Liver (tissue), 9 donors: ENCODE data around the gene TTC36. TPM values are rescaled to one million over a fixed set of nuclear protein-coding genes. Genes with fewer than 3 reads are reported as not detected.

Source experiments
- DNase-seq: peaks from one replicate; pipeline ENCODE4 v3.0.0-alpha.2; 2017; ENCODE audit warnings: low spot score
- H3K27ac ChIP-seq, 2 donors: one replicate each; pipeline ENCODE4 v1.7.0; 2013; ENCODE audit warnings: inconsistent platforms in 2 of 2, low read length in 2 of 2, control low read depth in 1 of 2, low read depth in 1 of 2, mild to moderate bottlenecking in 1 of 2
- H3K27me3 ChIP-seq, 4 donors: one replicate each; pipeline versions ENCODE4 v1.6.1 to v1.7.0; 2013; ENCODE audit warnings: low read length in 3 of 4, inconsistent platforms in 1 of 4, mild to moderate bottlenecking in 1 of 4, moderate library complexity in 1 of 4; ENCODE audit not compliant: control insufficient read depth in 4 of 4, insufficient read depth in 4 of 4
- H3K36me3 ChIP-seq, 4 donors: one replicate each; pipeline versions ENCODE4 v1.6.1 to v1.7.0; 2013; ENCODE audit warnings: low read length in 3 of 4, mild to moderate bottlenecking in 3 of 4, low read depth in 1 of 4, moderate library complexity in 1 of 4; ENCODE audit not compliant: control insufficient read depth in 4 of 4, insufficient read depth in 3 of 4
- H3K4me1 ChIP-seq, 4 donors: one replicate each; pipeline versions ENCODE4 v1.6.1 to v1.7.0; 2013; ENCODE audit warnings: low read length in 3 of 4, mild to moderate bottlenecking in 3 of 4, moderate library complexity in 1 of 4; ENCODE audit not compliant: control insufficient read depth in 4 of 4, insufficient read depth in 4 of 4
- H3K4me3 ChIP-seq, 3 donors: one replicate each; pipeline versions ENCODE4 v1.6.1 to v1.7.0; 2013; ENCODE audit warnings: low read length in 3 of 3, control low read depth in 1 of 3, low read depth in 1 of 3, mild to moderate bottlenecking in 1 of 3
- H3K9ac ChIP-seq, 2 donors: one replicate each; pipeline ENCODE4 v1.7.0; 2013; ENCODE audit warnings: low read length in 2 of 2, mild to moderate bottlenecking in 2 of 2, moderate library complexity in 2 of 2, control low read depth in 1 of 2, low read depth in 1 of 2
- H3K9me3 ChIP-seq, 4 donors: one replicate each; pipeline versions ENCODE4 v1.6.1 to v1.7.0; 2013; ENCODE audit warnings: low read length in 3 of 4; ENCODE audit not compliant: control insufficient read depth in 4 of 4
- FOXA1 ChIP-seq: IDR thresholded peaks from 2 replicates; pipeline ENCODE4 v1.6.1; 2016; ENCODE audit warnings: antibody characterized with exemption
- FOXA2 ChIP-seq: IDR thresholded peaks from 2 replicates; pipeline ENCODE4 v1.6.1; 2016; ENCODE audit warnings: antibody characterized with exemption
- GABPA ChIP-seq, 2 donors: IDR thresholded peaks in 1 of 2; conservative IDR thresholded peaks in 1 of 2; 2 replicates each; pipeline ENCODE4 v1.6.1; 2016; ENCODE audit warnings: antibody characterized with exemption in 2 of 2, mild to moderate bottlenecking in 1 of 2, moderate library complexity in 1 of 2
- HNF4A ChIP-seq, 2 donors: conservative IDR thresholded peaks; 2 replicates each; pipeline ENCODE4 v1.6.1; 2016; ENCODE audit warnings: antibody characterized with exemption in 2 of 2, mild to moderate bottlenecking in 2 of 2
- HNF4G ChIP-seq: IDR thresholded peaks from 2 replicates; pipeline ENCODE4 v1.6.1; 2016; ENCODE audit warnings: antibody characterized with exemption
- JUND ChIP-seq, 2 donors: IDR thresholded peaks; 2 replicates each; pipeline ENCODE4 v1.6.1; 2016; ENCODE audit warnings: antibody characterized with exemption in 2 of 2
- MAX ChIP-seq: IDR thresholded peaks from 2 replicates; pipeline ENCODE4 v1.6.1; 2016; ENCODE audit warnings: antibody characterized with exemption
- RAD21 ChIP-seq, 2 donors: IDR thresholded peaks; 2 replicates each; pipeline ENCODE4 v1.6.1; 2016; ENCODE audit warnings: antibody characterized with exemption in 2 of 2, mild to moderate bottlenecking in 2 of 2
- RXRA ChIP-seq, 2 donors: IDR thresholded peaks; 2 replicates each; pipeline ENCODE4 v1.6.1; 2017 to 2018; ENCODE audit warnings: antibody characterized with exemption in 2 of 2, mild to moderate bottlenecking in 1 of 2
- SP1 ChIP-seq: IDR thresholded peaks from 2 replicates; pipeline ENCODE4 v1.6.1; 2018; ENCODE audit warnings: antibody characterized with exemption, mild to moderate bottlenecking
- YY1 ChIP-seq: IDR thresholded peaks from 2 replicates; pipeline ENCODE4 v1.6.1; 2016; ENCODE audit warnings: antibody characterized with exemption, mild to moderate bottlenecking
- WGBS: extraction: QIAGEN DNeasy Blood & Tissue Kit; methylation state at CpG from one replicate; pipeline ENCODE4 v1.1.7; 2013; 5-methylcytosine and 5-hydroxymethylcytosine counted together
- polyA plus RNA-seq, 2 donors: library from polyadenylated mRNA; stranded (reverse) in 1 of 2; unstranded in 1 of 2; fragments of 200-250 nt in 1 of 2; fragments of >200 nt in 1 of 2; fragmentation: Nextera tagmentation in 1 of 2; extraction: Ambion mirVana in 1 of 2; gene quantifications; one replicate each; pipeline versions ENCODE4 v1.2.1 to v1.2.3, GENCODE V29; 2013 to 2015
- total RNA-seq, 2 donors: library from RNA; depleted of rRNA; stranded (reverse); fragments of >200 nt; gene quantifications; one replicate each; pipeline ENCODE4 v1.2.3, GENCODE V29; 2014
- donor health status: healthy.
- donor health status: healthy.
- donor health status: healthy.
- donor health status: healthy.
- donor health status: healthy.

TTC36 gene
- total and polyA plus RNA-seq, 4 donors = 2.0 to 66.1 (median 34.8) TPM

GRCh38 chr11:118532852-118533768, 5.8 kb downstream of the TTC36 start:
- Histone ChIP-seq H3K4me3 (no peak overlapping the region), H3K27ac (peak overlapping the region; percentile 63 to 68), H3K36me3 (peaks cover 0 to 4% (median 0%) of the 10 kb centered on the region in 4 donors), H3K4me1 (peaks cover 14 to 66% (median 48%) of the 10 kb centered on the region in 4 donors), H3K27me3 (no peaks in the 10 kb centered on the region), H3K9ac (no peak overlapping the region), H3K9me3 (no peaks in the 10 kb centered on the region)
- 49% methylated on average over 19 of the region's 19 CpGs for WGBS
- DNase-seq = no peak
- TF ChIP-seq JUND (IDR thresholded peaks at IDR 0.05) (no peak), YY1 (no peak), RXRA (IDR thresholded peaks at IDR 0.05) (peak; percentile 36 to 64), FOXA2 (peak; percentile 51), HNF4G (no peak), GABPA (IDR thresholded peaks at IDR 0.05 in 1 of 2, conservative IDR thresholded peaks at IDR 0.05 in 1 of 2) (no peak), HNF4A (conservative IDR thresholded peaks at IDR 0.05) (peak in 1 of 2 donors; percentile 64), MAX (no peak)

GRCh38 chr11:118533769-118534729, 6.8 kb downstream of the TTC36 start:
- WGBS = 64% methylated on average over 27 of the region's 27 CpGs
- TF ChIP-seq RXRA (IDR thresholded peaks at IDR 0.05) (peak; percentile 67 to 74), SP1 (peak; percentile 32), HNF4A (conservative IDR thresholded peaks at IDR 0.05) (peak; percentile 52 to 61), JUND (IDR thresholded peaks at IDR 0.05) (no peak)
- Histone ChIP-seq H3K9me3 (no peaks in the 10 kb centered on the region), H3K9ac (no peak overlapping the region), H3K27me3 (no peaks in the 10 kb centered on the region), H3K4me3 (no peak overlapping the region), H3K4me1 (peaks cover 14 to 56% (median 43%) of the 10 kb centered on the region in 4 donors), H3K36me3 (peaks cover 0 to 4% (median 0%) of the 10 kb centered on the region in 4 donors), H3K27ac (peak overlapping the region; percentile 63 to 68)
- DNase-seq = no peak

GRCh38 chr11:118535261-118535660, 8.0 kb downstream of the TTC36 start:
- Histone ChIP-seq H3K27me3 (no peaks in the 10 kb centered on the region), H3K4me3 (no peak overlapping the region), H3K36me3 (peaks cover 0 to 4% (median 0%) of the 10 kb centered on the region in 4 donors), H3K4me1 (peaks cover 11 to 44% (median 30%) of the 10 kb centered on the region in 4 donors), H3K9ac (no peak overlapping the region), H3K9me3 (no peaks in the 10 kb centered on the region), H3K27ac (no peak overlapping the region)
- DNase-seq = no peak
- 89% methylated on average over 9 of the region's 9 CpGs for WGBS
- no peak for TF ChIP-seq JUND (IDR thresholded peaks at IDR 0.05)
- TF ChIP-seq HNF4A (conservative IDR thresholded peaks at IDR 0.05) = no peak
- TF ChIP-seq FOXA1 = no peak
- no peak for TF ChIP-seq RAD21 (IDR thresholded peaks at IDR 0.05)
- no peak for TF ChIP-seq YY1
